ENCODE data around the gene CSPG4.
"Not testable (repeated sequence)": the region's sequence is repeated elsewhere in the genome, so short reads cannot be mapped to it uniquely, and the experiment has no call there.

CSPG4 gene

DNA sequence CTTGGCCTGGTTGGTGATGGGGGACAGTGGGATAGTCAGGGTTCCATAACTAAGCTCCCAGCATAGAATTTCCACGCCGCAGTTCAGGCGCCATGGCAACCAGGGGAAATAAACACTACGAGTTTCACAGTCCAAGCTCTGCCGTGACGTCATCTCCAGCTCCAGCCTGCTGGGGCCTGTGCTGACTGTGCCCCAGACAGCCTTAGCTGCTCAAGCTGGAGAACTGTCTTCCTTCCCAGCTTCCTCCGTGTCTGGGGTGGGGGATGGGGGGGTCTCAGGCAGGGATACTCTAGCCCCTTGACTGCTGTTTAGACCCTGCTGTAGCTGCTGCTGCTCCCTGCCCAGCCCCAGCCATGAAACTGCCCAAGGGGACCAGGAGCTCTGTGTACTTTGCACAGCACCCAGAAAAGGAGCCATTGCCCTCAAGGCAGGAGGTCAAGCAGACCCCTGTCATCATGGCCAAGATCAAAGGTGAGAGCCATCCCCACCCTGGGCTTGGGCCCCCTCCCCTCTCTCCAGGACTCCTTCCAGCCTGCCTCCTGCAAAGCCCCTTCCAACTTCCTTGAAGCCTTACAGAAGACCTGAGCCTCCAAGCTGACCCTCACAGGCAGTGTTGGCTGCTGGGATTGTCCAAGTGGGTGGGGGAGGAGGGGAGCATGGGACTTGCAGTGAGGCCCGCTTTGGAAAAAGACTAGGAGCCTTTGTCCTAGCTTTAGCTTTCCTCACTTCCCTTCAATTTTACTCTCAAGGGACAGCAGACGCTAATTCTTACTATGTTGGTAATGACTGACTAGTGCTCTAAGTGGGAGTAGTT, 11.4 kb upstream of the CSPG4 start:
- DNase-seq = peak; percentile 59

GRCh38 chr15:75723171-75723846, 10.7 kb upstream of the CSPG4 start:
- no peak for DNase-seq

DNA sequence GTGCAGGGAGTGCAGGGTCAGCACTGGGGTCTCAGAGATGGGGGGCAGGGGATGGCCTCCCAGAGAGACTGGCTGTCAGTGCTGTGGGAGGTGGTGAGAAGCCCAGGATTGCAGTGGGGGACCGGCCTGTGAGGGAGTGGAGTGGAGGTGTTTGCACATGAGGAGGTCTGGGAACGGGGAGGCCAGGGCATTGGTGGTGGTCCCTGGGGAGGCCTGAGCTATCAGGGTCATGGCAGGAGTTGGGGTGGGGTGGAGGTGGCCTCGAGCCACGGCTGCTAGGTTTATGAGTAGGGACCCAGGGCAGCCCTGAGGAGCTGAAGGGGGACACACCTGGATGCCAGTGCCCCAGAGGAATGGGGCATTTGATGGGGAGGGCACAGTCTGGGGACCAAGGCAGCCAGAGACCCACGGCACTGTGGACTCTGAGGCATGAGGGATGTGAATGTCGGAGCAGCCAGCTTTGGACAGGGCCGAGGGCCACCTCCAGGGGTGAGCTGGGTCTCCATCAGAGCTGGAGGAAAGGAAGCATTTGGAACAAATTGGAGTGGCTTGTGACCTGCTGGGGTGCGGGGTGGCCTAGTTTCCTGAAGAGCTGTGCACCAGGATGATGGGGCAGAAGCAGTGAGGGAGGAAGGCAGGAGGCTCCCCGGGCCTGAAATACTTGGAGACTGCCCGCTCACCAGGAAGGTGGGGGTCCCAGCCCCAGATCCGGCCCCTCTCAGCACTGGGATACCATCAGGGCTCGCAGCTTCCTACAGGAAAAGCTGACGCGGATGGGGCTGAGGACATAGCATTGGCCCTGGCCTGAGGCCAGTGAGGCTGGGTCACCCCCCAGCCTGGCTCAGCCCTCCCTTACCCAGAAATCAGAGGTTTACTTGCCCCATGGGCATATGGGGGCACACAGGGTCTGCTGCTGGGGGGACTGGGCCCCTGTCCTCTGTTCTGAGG, 9.5 kb upstream of the CSPG4 start:
- DNase-seq = no peak

GRCh38 chr15:75721480-75721922, 8.9 kb upstream of the CSPG4 start:
- DNase-seq = no peak

- peak; percentile 52 for DNase-seq
Measured at GRCh38 chr15:75720787-75721479, 8.3 kb upstream of the CSPG4 start.

GRCh38 chr15:75720297-75720696, 7.6 kb upstream of the CSPG4 start:
- no peak for DNase-seq

GRCh38 chr15:75718328-75718727, 5.7 kb upstream of the CSPG4 start:
- DNase-seq = no peak

GRCh38 chr15:75717001-75717400, 4.4 kb upstream of the CSPG4 start:
- not testable (repeated sequence) for DNase-seq

DNA sequence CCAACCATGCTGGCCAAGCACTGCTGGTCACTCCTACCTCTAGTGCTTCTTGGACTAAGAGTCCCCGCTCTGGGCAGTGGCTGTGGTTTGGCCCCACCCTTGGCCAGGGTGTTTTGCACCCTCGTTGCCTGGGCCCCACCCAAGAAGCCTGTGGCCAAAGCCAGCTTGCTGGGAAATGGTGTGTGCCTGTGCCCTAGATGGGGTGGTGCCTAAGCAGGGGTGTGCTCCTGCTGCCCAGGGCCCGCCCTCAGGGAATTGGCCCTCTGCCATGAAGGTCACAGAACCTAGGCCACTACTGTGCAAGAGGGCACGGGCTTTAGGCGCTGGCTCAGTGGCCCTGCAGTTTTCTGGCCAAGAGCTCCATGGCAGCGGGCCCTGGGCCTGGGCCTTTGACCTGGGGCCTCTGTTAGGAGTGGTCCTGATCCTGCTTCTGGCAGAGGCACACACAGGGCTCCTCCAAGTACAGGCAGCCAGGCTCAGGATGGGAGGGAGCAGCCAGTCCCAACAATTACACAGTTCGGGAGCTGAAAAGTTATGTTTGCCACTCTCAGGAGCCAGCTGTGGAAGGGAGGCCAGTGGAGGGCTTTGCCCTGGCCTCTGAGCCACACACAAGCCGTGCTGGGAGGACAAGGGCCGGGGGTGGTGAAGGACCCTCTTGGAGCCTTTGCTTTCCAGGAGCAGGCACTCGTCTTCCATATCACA, 3.8 kb upstream of the CSPG4 start:
- DNase-seq = not testable (repeated sequence)

DNA sequence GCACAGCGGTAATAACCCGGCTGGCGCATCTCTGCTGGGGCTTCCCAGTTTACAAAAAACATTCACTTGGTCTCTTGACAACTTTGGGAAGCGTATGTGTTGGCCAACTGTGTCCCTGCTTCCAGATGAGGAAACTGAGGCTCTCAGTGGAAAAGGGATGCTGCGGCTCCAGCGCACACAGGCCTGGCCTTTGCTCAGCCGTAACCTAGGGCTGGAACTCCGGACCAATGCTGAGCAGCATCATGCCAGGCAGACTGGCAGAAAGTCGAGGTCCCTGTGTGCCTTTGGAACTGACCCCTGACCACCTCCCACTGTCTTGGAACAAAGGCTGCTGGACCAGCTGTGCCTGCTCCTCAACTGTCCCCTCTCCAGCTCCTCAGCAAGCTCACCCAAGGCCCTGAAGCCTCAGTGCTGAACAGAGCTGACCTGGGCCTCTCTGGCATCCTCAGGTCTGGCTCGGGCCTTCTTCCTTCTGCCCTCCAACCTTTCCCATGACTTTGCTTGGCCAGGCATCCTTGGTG, 2.7 kb upstream of the CSPG4 start:
- DNase-seq = not testable (repeated sequence)

DNA sequence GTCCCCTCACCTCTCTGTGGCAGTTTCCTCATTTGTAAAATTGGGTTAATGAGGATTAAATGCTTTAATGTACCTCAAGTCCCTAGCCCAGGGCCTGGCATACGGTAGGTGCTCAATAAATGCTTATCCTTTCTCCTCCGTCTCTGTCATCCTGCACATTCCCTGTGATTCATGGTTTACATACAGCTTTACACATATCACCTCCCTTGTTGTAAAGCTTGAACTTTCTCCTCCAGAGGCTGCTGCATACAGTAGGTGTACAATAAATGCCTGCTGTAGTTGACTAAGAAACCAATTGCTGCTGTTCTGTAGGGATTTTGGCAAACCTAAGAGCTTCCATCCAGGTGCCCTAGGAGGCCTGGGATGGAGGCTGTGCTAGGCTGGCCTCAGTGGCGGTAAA, 1.5 kb upstream of the CSPG4 start:
- no peak for DNase-seq

DNA sequence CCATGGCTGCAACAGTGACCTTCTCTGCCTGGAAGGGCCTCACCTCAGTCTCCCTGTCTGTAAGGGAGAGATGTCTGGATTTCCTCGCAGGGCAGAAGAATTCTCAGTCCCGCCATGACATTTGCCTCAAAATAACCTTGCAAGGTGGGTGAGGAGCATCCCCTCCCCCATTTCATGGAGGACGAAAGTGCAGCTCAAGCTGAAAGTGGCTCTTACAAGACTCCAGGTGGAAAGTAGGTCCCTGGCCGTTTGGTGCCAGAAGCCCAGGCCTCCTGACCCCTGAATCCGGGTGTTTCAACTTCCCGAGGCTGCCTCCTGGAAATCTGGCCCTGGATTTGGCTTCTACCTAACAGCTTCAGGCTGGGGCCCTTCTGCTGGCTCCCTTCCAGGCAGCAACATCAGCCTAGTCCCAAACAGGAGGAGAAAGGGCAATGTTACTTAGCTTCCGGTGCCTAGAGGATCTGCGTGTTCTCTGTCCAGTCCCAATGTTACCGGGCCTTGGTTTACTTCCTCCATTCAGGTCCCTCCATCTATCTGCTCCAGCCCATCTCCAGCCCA, 769 bp upstream of the CSPG4 start:
- DNase-seq = no peak

GRCh38 chr15:75711495-75711894, 1.2 kb downstream of the CSPG4 start:
- not testable (repeated sequence) for DNase-seq

- DNase-seq = not testable (repeated sequence)
Measured at GRCh38 chr15:75710874-75711273, 1.8 kb downstream of the CSPG4 start.

DNA sequence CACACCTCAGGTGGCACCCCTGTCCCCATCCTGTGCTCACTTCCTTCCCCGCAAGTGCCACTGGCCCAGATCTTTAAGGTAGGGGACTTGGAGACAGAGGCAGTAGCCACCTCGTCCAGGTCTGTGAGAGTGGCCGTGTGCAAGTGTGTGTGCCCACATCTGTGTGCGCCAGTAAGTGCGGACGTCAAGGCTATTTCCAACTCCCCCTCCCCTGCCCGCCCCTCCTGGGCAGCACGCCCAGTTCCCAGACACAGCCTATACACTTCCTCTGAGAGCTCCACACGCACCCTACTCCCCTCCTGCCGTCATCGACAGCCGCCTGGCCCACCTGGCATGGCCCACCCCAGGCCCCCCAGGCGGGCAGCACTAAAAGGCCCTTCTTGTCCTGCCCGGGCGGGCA, 3.2 kb downstream of the CSPG4 start:
- not testable (repeated sequence) for DNase-seq

DNA sequence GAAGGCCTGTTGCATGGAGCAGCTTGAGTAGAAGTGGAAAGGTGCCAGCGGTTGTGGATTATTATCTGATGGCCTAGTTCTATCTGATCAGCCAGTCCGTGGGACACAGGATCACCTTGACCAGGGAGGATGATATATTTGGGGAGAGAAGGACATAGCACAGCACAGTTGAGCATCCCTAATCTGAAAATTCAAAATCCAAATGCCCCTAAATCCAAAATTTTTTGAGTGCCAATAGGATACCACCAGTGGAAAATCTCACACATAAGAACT, 6.0 kb downstream of the CSPG4 start:
- no peak for DNase-seq

- DNase-seq = no peak
Measured at GRCh38 chr15:75705854-75706681, 6.6 kb downstream of the CSPG4 start.

DNA sequence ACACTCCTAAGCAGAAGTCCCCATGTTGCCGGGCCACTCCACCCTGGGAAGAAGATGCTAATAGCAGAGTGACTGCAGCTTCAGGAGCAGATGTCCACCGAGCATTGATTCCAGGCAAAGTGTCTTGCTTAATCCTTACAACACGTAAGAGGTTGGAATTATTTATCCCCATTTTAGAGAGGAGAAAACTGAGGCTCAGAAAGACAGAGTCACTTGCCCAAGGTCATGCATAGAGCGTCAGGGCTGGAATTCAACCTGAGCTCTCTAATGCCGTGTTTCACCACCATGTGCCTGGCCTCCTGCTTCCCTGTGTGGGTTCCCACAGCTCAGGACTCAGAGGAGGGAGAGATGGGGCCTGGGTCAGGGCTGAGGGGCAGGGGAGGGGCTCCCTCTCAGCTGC, 7.3 kb downstream of the CSPG4 start:
- not testable (repeated sequence) for DNase-seq

DNA sequence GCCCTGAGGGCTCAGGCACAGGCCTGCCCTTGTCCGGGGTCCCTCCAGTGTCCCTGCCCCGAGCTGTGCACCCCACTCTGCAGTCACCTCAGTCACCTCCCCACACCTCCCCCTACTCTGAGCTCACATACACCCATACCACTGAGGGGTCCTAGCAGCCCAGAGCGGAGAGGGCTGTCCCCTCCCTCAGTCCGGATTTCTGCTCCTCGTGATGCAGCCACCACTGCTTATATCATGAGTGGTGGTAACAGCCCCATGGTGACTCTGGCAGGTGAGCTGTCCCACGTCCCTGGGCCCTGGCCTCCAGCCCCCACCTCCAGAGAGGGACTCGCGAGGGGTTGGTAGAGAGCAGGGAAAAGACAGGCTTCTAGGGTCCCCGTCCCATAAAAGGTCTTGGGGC, 8.0 kb downstream of the CSPG4 start:
- no peak for DNase-seq

DNA sequence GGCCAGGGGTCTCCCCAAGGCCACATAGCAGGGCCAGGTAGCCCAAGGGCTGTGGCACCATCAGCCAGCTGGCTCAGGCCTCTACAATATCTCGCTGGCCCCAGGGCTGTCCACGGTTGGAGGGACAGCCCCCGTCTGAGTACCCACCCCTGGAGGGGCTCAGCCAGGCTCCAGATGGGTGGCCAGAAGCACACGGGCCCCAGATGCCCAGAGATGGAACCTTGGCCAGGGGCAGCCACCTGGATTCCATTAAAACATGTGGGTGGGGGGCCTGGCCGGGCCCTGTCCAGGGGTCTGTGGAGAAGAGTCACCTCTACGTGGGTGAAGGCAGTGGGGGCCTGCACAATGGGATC, 8.4 kb downstream of the CSPG4 start:
- DNase-seq = no peak
